ENCODE results near the gene TNFRSF4.

The TNFRSF4 gene

DNA sequence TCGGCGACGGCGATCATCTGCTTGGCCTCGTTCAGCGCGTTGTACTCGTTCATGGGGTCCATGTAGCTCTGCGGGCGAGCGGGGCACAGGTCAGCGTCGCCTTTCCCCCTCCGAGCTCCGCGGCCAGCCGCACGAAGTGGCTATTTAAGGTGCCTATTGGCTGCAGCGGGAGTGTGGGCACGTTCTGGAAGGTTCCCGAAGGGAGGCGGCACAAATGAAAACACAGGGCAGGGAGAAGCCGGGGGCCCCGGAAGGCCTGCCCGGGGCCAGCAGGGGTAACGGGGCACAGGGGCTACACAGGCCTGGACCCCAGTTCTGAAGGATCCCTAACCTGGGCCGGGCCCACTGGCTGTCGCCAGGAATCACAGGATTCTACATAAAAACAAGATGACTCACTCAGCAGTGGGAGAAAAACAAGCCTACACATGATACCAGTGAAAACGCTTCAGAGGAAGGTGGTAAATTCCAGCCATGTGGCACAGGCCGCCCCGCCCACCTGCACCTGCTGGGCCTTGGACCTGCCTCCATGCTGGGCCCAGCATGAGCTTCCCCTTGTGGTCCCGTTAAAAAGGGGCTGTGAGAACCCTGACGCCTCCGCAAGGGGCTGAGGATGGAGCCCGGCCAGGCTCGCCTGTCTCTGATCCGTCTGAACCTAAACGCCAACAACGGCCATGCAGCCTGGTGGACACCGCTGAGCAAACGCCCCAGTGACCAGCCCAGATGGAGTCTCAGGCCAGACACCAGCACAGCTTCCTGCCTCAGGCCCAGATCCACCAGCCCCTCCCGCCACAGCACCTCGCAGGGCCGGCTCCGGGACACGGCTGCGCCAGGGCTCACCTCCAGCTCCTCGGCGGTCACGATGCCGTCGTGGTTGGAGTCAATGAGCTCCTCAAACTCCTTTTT, 3.9 kb upstream of the TNFRSF4 start:
- no peak for DNase-seq (ENCODE audit: low spot score)

DNA sequence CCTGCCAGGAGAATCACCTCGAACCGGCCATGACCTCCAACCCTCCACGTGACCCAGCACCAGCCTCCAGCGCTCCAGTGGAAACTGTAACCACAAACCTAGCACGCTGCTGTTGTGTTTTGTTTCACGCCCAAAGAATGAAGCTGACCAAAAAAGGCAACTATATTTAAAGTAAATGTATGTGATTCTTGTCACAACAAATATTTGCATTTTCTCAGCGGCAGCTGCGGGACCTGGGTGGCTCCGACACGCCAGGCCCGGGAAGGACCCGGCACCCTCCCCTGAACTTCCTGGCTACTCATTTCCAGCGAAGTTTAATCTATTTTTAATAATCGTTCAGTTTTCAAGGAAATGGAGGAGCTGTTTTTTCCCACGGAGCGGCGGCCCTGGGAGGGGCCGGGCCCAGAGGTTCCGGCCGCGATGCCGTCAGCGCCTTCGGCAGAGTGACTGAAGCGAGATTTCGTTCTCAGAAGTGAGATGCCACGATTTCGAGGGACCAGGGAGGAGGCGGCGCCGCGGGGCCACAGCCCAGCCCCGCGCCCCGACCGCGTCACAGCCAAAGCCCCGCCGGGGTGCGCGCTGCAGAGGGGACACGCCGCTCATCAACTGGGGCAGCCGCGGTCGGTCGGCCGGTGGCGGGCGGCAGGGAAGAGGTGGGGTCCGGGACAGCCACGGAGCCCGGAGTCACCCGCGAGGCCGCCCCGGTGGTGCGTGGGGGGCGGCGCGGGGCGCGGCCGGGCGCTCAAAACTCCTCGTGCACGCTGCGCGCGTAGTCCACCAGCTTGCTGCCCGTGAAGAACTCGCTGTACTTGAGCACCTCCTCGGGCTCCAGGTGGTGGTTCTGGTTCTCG, 3.0 kb upstream of the TNFRSF4 start:
- no peak for DNase-seq (ENCODE audit: low spot score)

DNA sequence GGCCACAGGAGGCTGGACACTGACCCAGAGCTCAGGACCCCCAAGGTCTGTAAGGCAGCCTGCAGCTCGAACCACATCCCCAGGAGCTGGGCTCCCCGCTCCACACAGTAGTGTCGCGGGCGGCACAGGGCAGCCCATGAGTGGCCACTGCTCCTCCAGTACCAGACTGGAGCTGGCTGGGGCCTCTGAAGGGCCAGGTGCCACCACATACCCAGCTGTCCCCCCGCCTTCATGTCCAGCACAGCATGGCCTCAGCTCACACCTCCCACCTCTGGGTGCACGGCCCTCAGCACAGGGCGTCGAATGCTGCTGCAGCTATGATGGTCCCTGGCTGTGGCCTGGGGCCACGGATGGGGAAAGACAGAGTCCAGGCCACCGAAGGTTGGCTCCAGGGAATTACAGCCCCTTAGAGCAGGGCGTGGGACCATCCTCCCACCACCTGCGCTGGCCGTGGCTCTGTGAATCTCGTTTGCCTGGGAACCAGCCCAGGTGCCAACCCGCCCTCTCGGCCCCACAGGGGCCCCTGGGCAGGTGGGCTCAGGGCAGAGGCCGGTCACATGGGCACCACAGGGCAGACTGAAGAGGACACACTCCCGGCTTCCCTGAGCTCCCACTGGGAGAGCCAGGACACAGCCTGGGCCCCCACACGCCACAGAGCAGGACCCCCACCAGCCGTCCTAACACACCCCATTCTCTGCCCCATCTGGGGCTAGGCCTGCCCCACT, 2.1 kb upstream of the TNFRSF4 start:
- DNase-seq (ENCODE audit: low spot score): no peak

DNA sequence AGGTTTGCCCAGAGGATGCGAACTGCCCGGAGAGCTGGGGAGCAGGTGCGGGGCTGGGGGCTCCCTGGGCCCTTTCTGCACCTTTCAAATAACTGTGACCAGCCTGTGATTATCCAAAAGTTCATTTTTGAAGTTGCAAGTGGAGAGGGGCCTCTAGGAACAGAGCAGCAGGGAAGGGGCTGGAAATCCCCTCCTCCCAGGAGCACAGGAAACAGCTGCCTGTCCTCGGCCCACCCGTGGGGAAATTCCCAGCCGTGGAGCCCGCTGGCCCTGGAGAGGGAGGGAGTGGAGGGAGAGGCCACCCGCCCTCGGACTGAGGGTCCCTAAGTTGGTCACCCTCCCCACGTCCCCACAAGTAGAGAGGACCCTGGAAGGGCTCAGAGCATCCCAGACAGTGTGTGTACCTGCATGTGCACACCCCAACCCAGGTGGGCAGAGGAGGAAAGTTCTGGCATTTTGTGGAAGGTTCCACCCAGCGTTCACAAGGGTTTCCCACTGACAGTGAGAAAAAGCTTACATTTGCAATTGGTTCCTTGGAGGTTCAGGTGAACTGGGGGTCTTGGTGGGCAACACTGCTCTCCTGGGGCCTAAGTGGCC, 1.2 kb upstream of the TNFRSF4 start:
- no peak for DNase-seq (ENCODE audit: low spot score)

DNA sequence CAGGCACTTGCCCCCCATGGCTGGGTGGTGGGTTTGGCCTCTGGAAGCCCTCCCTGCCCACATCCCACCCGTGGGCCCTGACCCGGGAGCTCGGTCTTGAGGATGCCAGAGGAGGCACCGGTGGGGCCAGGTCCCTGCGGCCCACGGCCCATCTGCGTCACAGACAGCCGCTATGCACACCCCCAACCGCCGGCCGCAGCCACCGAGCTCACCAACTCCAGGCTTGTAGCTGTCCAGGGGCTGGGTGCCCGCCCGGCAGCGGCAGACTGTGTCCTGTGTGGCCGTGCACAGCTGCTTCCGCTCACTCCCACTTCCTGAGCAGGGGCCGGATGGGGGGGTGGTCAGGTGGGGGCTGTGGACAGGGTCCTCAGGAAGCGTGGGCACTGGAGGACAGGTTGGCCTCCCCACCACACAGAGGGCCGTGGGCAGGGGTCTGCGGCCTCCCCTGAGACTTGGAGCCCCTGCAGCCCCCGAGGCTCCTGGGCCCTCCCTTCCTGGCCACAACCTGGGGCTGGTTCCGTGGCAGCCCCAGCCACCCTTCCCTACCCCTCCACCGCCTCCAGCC, 1.1 kb downstream of the TNFRSF4 start:
- no peak for DNase-seq (ENCODE audit: low spot score)

DNA sequence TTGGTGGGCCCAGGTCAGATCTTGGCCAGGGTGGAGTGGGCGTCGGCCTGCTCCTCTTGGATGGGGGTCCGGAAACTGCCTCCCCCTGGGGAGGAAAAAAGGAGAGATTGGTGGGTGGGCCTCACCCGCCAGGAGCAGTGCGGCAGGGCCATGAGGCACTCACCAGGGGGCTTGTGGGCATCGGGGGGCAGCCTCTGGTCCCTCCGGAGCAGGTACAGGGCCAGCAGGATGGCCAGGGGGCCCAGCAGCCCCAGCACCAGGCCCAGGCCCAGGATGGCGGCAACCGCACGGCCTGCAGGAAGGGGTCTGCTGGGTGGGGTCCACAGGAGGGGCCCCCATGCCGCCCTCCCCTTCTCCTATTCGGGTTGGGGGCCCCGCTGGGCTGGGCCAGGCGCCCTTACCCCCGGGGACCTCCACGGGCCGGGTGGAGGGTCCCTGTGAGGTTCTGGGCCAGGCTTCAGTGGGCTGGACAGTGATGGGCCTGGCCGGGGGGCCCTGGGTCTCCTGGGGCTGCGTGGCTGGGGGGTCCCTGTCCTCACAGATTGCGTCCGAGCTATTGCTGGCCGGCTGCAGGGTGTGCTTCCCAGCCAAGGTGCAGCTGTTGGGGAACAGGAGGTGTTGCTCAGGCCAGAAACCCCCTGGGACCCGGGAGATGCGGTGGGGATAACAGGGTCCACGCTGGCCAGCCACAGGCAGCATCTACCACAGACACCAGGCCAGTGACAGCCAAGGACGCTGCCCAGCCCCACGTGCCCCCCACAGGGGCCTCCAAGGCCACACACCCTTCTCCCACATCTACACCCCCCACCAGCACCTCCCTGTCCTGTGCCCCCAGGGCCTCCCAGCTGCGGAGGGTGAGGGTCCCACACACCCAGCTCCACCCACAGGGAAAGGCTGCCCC, 2.2 kb downstream of the TNFRSF4 start:
- DNase-seq (ENCODE audit: low spot score): no peak

DNA sequence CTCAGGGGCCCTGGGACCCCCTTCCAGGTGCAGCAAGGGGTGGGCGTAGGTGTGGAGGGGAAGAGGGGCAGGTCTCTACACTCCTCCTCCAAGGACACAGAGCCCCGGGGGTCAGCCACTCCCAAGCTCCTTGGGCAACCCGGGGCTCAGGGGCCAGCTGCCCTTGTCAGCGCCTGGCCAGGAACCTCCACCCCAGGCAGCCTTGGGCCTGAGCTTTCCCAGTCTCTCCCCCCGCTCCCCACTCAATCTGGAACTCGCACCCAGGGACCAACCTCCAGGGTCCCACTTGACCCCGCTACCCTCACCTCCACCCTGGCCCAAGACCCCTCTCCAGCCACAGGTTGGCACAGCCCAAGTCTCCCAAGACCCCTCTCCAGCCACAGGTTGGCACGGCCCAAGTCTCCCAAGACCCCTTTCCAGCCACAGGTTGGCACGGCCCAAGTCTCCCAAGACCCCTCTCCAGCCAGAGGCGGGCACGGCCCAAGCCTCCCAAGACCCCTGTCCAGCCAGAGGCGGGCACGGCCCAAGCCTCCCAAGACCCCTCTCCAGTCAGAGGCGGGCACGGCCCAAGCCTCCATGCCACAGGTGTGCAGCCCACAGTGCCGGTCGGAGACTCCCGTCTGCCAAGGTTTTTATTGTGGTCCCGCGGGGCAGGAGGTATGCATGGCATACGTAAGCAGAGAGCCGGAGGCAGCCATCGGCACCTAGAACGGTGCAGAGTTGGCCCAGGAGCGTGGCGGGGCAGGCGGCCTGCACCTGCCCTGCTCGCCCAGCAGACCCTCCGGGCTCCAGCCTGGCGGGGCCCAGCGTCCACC, 3.0 kb downstream of the TNFRSF4 start:
- DNase-seq (ENCODE audit: low spot score): no peak

DNA sequence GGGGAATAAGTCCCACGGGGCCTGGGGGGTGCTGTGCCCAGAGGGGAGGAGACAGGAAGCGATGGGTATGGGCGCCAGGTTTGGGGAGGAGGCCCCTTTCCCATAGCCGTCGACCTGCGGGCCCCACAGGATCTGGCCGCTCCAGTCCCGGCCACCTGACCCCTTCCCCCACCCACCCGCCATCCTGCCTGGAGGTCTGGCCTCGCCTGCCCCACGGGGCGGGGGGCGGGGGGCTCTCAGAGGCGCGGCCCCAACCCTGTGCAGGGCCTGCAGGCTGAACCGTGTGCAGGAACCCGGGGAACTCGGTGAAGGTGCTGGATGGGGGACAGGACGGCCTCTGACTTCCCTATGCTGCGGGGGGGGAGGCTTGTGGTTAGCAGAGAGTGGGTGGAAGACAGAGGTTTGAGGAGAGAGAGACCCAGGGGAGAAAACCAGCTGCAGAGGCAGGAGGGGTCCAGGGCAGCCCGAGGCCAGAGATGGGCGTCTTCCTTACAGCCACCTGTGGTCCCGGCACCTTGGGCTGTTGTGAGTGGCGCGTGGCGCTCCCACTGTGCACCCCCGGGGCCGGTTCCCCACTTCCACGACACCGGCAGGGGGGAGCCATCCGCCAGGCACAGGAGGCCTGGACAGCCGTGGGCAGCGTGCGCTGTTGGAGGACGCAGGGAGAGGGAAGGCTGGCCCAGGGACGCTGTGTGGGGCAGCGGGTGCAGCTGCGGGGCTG, 5.1 kb downstream of the TNFRSF4 start:
- DNase-seq (ENCODE audit: low spot score): peak; percentile 56

DNA sequence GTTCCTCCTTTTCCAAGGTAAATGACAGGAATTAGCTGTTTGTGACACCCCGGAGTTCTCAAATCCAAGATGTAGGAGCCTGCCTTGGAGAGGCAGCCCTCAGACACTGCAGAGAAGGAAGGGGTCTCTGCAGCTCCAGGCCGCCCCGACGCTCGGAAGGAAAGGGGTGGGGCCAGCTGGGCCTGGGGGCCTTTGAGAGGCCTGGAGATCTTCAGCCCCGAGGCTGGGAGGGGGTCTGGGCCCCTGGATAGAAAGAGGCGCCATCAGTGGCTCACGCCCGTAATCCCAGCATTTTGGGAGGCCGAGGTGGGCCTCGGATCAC, 6.4 kb downstream of the TNFRSF4 start:
- DNase-seq (ENCODE audit: low spot score): no peak

DNA sequence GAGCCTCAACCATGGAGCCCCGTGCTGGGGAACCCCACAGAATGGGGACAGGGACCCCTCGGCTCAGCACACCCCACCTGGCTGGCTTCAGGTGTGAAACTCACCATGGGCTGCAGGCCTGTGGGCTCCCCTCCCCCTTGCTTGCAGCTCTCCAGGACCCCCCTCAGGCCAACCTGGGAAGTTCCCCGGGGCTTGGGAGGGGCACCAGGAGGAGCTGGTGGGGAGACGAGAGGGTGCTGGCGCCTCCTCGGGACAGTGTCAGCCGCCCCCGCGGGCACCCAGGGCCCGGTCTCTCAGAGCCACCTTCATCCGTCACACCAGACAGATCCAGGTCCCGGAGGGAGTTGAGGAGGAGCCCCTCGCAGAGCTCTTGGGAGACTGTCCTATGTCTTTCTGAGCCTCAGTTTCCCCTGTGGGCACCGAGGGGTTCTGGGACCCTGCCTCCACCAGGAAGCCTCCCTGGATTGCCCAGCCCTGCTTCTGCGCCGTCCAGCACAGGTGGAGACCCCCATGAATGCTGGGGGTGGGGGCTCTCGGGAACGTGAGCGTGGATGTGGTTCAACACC, 6.9 kb downstream of the TNFRSF4 start:
- DNase-seq (ENCODE audit: low spot score): no peak

DNA sequence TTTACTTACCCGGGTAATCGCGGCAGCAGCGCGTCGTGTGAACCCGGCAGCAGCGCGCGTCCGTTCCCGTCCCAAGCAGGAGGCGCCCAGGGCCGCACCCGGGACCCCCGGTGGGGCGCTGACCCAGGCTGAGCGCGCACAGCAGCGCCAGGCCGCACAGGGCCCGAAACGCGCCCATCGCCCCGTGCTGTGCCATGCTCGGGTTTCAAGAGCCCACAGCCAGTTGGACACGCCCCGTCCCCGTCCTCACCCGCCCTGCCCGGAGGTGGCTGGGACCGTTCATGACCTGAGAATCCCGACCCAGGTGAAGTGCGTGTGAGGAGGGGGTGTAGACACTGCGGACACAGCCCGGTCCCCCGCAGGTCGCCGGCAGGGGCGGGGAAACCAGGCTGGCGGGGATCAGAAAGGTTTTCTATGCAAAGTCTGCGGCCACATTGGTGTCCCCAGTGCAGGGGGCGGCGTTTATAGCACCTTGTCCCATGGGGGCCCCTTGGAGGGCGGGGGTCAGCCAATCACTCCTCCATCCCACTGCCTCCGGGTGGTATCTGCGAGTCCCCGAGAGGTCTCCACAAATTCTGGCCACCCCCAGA, 7.5 kb downstream of the TNFRSF4 start, which contains the start of gene TNFRSF18:
Gene TNFRSF18 (minus strand): TSS at position 217 of the 590 bp plus-strand sequence. CDS start 21 bp downstream, at position 196.
- DNase-seq (ENCODE audit: low spot score): no peak

DNA sequence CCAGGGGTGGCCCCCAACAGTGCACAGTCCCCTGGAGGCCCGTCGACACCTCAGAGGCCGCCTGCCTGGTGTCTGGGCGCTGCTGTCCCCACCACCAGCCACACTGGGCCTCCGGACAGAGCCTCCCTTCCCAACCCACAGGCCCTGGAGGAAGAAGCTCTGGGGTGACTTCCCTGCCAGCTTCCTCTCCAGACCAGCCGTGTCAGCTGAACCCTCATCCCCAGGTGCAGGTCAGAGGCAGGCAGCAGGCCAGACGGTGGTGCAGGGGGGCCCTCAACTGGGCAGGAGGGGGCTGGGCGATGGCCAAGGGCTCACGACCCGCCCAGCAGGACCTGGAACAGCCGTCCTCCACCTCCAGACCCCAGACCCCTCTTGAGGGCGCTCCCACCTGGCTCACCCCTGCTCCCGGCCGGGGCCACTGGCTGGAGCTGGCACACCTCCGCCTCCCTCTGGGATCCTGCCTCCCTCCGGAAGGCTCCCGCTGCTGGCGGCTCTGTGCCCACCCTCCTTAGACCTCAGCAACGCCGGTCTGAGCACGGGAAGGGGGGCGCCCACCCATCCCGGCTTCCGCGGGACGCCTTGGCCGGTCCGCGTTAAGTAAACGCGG, 8.1 kb downstream of the TNFRSF4 start:
- DNase-seq (ENCODE audit: low spot score): no peak

DNA sequence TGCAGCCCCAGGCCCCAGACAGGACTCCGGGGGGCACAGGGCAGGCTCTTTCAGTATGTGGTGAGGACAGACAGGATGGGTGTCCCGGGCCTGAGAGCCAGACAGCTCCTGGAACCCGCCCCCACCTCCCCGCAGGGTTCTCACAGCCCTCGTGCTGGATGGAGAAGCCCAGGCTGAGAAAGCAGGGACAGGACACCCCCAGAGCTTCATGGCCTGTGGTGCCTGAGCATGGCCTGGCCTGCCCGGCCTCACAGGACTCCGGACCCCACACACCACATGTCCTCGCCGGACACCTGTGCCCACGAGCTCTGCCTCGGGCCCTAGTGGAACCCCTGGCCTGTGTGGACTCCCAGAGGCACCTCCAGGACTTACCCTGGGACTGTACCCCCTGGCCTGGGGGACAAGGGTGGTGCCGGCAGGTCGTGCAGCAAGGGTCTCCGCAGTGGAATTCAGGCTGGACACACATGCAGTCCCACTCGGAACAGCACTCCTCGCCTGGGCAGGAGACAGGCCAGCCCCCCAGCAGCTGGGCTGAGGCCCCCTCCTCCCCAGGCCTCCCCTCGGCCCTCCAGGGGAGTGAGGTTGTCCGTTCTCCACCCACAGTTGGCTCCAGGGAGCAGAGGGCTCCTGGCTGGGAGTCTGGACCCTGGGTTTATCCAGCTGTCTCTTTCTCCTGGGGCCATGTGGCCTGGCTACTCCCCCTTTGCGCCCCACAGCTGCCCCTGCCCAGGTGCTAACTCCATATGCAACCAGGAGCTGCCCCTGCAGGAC, 8.8 kb downstream of the TNFRSF4 start:
- DNase-seq (ENCODE audit: low spot score): no peak

DNA sequence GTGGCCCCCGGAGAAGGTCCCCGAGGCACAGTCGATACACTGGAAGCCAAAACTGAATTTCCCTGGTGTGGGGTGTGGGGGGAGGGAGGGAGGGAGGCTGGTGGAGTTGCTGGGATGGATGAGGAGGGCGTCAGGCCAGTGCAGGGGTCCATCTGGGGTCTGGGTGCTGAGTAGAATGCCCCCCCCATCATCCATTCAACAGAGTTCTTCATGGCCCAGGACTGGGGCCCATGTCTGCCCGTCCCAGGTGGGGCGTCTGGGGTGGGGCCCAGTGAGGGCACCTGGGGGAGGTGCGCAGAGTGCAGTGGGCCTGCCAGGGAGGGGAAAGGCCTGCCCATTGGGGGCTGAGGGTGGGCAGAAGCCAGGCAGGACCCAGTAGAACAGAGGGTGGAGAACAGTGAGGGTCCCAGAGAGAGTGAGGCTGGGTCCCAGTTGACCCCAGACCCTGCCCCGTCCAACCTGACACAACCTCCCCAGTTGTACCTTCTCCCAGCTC, 9.5 kb downstream of the TNFRSF4 start:
- DNase-seq (ENCODE audit: low spot score): no peak

DNA sequence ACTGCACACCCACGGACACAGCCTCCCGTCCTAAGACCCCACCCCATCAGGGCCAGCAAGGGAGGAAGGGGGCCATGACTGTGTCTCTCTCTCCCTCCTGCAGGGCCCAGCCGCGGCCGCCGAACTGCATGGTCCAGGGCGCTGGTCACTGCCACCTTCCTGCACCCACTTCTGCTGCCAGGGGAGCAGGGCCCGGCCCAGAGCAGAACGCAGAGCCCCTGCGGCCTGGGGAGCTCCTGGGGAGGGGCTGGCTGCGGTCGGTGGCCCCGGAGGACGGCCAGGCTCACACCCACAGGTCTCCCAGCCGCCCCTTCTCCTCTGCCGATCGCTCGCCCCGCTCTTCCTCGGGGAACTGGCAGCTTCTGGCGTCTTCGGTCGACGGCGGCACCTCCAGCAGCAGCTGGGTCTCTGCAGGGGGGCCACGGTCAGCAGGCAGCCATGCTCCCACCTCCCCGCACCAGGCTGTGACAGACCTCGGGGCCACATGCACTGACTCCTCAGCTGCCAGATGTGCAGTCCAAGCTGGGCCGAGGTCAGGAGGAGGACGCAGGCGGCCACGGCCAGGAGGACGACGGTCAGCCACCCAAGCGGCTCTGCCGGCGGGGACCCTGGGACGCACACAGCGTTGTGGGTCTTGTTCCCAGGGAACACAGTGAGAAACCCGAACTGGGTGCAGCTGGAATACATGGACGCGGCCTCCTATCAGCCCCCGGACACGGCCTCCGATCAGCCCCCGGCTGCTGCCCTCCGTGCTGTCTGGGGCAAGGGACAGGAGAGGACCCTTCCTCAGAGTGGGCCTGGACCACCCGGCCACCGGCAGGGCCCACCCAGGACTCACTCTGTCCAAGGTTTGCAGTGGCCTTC, 10.2 kb downstream of the TNFRSF4 start:
- no peak for DNase-seq (ENCODE audit: low spot score)
